Fibroblast of lung (primary cell): ENCODE measurements around the gene RGS3.

Source experiments
- EZH2 ChIP-seq: IDR thresholded peaks from 2 replicates; pipeline ENCODE4 v1.5.1; 2012; ENCODE audit warnings: low read length, control low read depth, mild to moderate bottlenecking; ENCODE audit errors: missing control alignments
- TF ChIP-seq, protein P1 (sequence below), 2 donors: IDR thresholded peaks in 1 of 2; conservative IDR thresholded peaks in 1 of 2; 1 replicate in 1 of 2; 2 replicates in 1 of 2; pipeline ENCODE4 v1.5.1; 2011 to 2012; ENCODE audit warnings: low read length in 2 of 2, control low read depth in 1 of 2, inconsistent platforms in 1 of 2, low read depth in 1 of 2, mild to moderate bottlenecking in 1 of 2

GRCh38 chr9:113525205-113525604, 61.7 kb downstream of the RGS3 start:
- TF ChIP-seq, protein P1, sequence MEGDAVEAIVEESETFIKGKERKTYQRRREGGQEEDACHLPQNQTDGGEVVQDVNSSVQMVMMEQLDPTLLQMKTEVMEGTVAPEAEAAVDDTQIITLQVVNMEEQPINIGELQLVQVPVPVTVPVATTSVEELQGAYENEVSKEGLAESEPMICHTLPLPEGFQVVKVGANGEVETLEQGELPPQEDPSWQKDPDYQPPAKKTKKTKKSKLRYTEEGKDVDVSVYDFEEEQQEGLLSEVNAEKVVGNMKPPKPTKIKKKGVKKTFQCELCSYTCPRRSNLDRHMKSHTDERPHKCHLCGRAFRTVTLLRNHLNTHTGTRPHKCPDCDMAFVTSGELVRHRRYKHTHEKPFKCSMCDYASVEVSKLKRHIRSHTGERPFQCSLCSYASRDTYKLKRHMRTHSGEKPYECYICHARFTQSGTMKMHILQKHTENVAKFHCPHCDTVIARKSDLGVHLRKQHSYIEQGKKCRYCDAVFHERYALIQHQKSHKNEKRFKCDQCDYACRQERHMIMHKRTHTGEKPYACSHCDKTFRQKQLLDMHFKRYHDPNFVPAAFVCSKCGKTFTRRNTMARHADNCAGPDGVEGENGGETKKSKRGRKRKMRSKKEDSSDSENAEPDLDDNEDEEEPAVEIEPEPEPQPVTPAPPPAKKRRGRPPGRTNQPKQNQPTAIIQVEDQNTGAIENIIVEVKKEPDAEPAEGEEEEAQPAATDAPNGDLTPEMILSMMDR (conservative IDR thresholded peaks at IDR 0.05 in 1 of 2, IDR thresholded peaks at IDR 0.05 in 1 of 2; ENCODE audit: low read depth in 1 of 2, low read length in 2 of 2) = no peak
- TF ChIP-seq EZH2 = no peak
